ENCODE data around the gene PRCD. TPM values are rescaled to one million over a fixed set of nuclear protein-coding genes. Genes with fewer than 3 reads are reported as not detected.

Gene PRCD
- total RNA-seq, 1 experiment from 2014 or later = not detected

- DNase-seq (ENCODE audit: low spot score) = peak; percentile 38
Measured at GRCh38 chr17:76570877-76571471, 31.1 kb downstream of the PRCD start.

GRCh38 chr17:76572201-76572910 is 32.5 kb downstream of the PRCD start:
- DNase-seq (ENCODE audit: low spot score) = no peak

- DNase-seq (ENCODE audit: low spot score) = no peak
Measured at GRCh38 chr17:76573096-76573495, 33.3 kb downstream of the PRCD start.

GRCh38 chr17:76574166-76574565 is 34.3 kb downstream of the PRCD start:
- no peak for DNase-seq (ENCODE audit: low spot score)

- DNase-seq (ENCODE audit: low spot score) = no peak
Measured at GRCh38 chr17:76575570-76575969, 35.7 kb downstream of the PRCD start.

GRCh38 chr17:76576189-76576588 is 36.3 kb downstream of the PRCD start:
- no peak for DNase-seq (ENCODE audit: low spot score)

GRCh38 chr17:76577876-76578275 is 38.0 kb downstream of the PRCD start:
- DNase-seq (ENCODE audit: low spot score) = no peak

GRCh38 chr17:76578376-76578775 is 38.5 kb downstream of the PRCD start:
- no peak for DNase-seq (ENCODE audit: low spot score)

- no peak for DNase-seq (ENCODE audit: low spot score)
Measured at GRCh38 chr17:76579281-76579680, 39.4 kb downstream of the PRCD start.

GRCh38 chr17:76581515-76581914 is 41.7 kb downstream of the PRCD start:
- DNase-seq (ENCODE audit: low spot score) = no peak

- DNase-seq (ENCODE audit: low spot score) = no peak
Measured at GRCh38 chr17:76582660-76583059, 42.8 kb downstream of the PRCD start.

GRCh38 chr17:76584427-76585032 is 44.7 kb downstream of the PRCD start:
- DNase-seq (ENCODE audit: low spot score) = no peak

- no peak for DNase-seq (ENCODE audit: low spot score)
Measured at GRCh38 chr17:76585033-76585648, 45.3 kb downstream of the PRCD start.

- DNase-seq (ENCODE audit: low spot score) = peak; percentile 53
Measured at GRCh38 chr17:76585649-76586593, 46.1 kb downstream of the PRCD start, which contains the start of gene ST6GALNAC2. TSS of gene ST6GALNAC2 (minus strand) at chr17:76585860. CDS start at chr17:76585808, 52 bp downstream.

GRCh38 chr17:76586741-76587487 is 47.1 kb downstream of the PRCD start:
- no peak for DNase-seq (ENCODE audit: low spot score)

- DNase-seq (ENCODE audit: low spot score) = no peak
Measured at GRCh38 chr17:76588182-76588581, 48.3 kb downstream of the PRCD start.

GRCh38 chr17:76593384-76593826 is 53.6 kb downstream of the PRCD start:
- DNase-seq (ENCODE audit: low spot score) = peak; percentile 76

GRCh38 chr17:76593959-76594358 is 54.1 kb downstream of the PRCD start:
- no peak for DNase-seq (ENCODE audit: low spot score)

GRCh38 chr17:76594690-76595089 is 54.8 kb downstream of the PRCD start:
- no peak for DNase-seq (ENCODE audit: low spot score)
